IMR-90 (cell line): ENCODE data around the gene ATXN7L2.

Experiments
- CEBPB ChIP-seq: IDR thresholded peaks from 2 replicates; pipeline ENCODE4 v1.6.1; 2012; ENCODE audit warnings: low read depth, low read length, improper control_type of control experiment
- CTCF ChIP-seq: conservative IDR thresholded peaks from 2 replicates; pipeline ENCODE4 v1.5.1; 2012; ENCODE audit warnings: mild to moderate bottlenecking, low read depth, low read length, improper control_type of control experiment
- ELK1 ChIP-seq: fragments of 150-350 bp; IDR thresholded peaks from 2 replicates; pipeline ENCODE4 v1.6.1; 2016; ENCODE audit warnings: low read depth, mild to moderate bottlenecking, low read length, moderate library complexity, borderline replicate concordance
- FOS ChIP-seq: fragments of 150-350 bp; IDR thresholded peaks from 2 replicates; pipeline ENCODE4 v1.6.1; 2016; ENCODE audit warnings: low read depth, low read length
- MAFK ChIP-seq: IDR thresholded peaks from 2 replicates; pipeline ENCODE4 v1.6.1; 2012; ENCODE audit warnings: low read depth, low read length, improper control_type of control experiment
- MAZ ChIP-seq: IDR thresholded peaks from 2 replicates; pipeline ENCODE4 v1.6.1; 2012; ENCODE audit warnings: low read depth, mild to moderate bottlenecking, low read length, improper control_type of control experiment, moderate library complexity, borderline replicate concordance
- MXI1 ChIP-seq: IDR thresholded peaks from 2 replicates; pipeline ENCODE4 v1.6.1; 2012; ENCODE audit warnings: low read depth, mild to moderate bottlenecking, low read length, moderate library complexity, borderline replicate concordance
- NFE2L2 ChIP-seq: fragments of 150-350 bp; IDR thresholded peaks from 2 replicates; pipeline ENCODE4 v1.6.1; 2016; ENCODE audit warnings: low read depth, mild to moderate bottlenecking, low read length
- POLR2A ChIP-seq: IDR thresholded peaks from 2 replicates; pipeline ENCODE4 v1.6.1; 2012; ENCODE audit warnings: mild to moderate bottlenecking, low read depth, low read length
- RAD21 ChIP-seq: IDR thresholded peaks from 2 replicates; pipeline ENCODE4 v1.6.1; 2012; ENCODE audit warnings: low read length, improper control_type of control experiment
- RCOR1 ChIP-seq: IDR thresholded peaks from 2 replicates; pipeline ENCODE4 v1.6.1; 2012; ENCODE audit warnings: mild to moderate bottlenecking, low read length, improper control_type of control experiment; ENCODE audit not compliant: insufficient replicate concordance
- RFX5 ChIP-seq: IDR thresholded peaks from 2 replicates; pipeline ENCODE4 v1.8.0; 2012; ENCODE audit warnings: low read depth, mild to moderate bottlenecking, low read length, moderate library complexity
- SMC3 ChIP-seq: fragments of 150-350 bp; IDR thresholded peaks from 2 replicates; pipeline ENCODE4 v1.6.1; 2016; ENCODE audit warnings: low read depth, mild to moderate bottlenecking, antibody characterized with exemption, low read length, moderate library complexity
- USF2 ChIP-seq: fragments of 150-350 bp; IDR thresholded peaks from 2 replicates; pipeline ENCODE4 v1.6.1; 2017; ENCODE audit warnings: mild to moderate bottlenecking, antibody characterized with exemption, low read length, low read depth

- no peak for TF ChIP-seq CTCF
- no peak for TF ChIP-seq POLR2A
- no peak for TF ChIP-seq MAZ
- no peak for TF ChIP-seq MAFK
- TF ChIP-seq RAD21: no peak
- no peak for TF ChIP-seq RFX5
- no peak for TF ChIP-seq FOS
- no peak for TF ChIP-seq ELK1
- TF ChIP-seq CEBPB: no peak
- TF ChIP-seq NFE2L2: no peak
- no peak for TF ChIP-seq USF2
- no peak for TF ChIP-seq SMC3
- TF ChIP-seq RCOR1: no peak
- no peak for TF ChIP-seq MXI1
Observed at GRCh38 chr1:109508873-109509175, 25.1 kb downstream of the ATXN7L2 start.
